GM12872 (cell line): Measurements from ENCODE around the gene MYH3.

Experiments used
- CTCF ChIP-seq: IDR thresholded peaks from 3 replicates; pipeline ENCODE4 v1.5.1; 2011; ENCODE audit warnings: low read depth, mild to moderate bottlenecking, low read length, moderate library complexity; ENCODE audit not compliant: insufficient read depth

MYH3 gene

GRCh38 chr17:10621397-10621796 lies 35.7 kb downstream of the MYH3 start:
- no peak for TF ChIP-seq CTCF

GRCh38 chr17:10620823-10621222 lies 36.3 kb downstream of the MYH3 start:
- no peak for TF ChIP-seq CTCF

- peak; percentile 93 for TF ChIP-seq CTCF
Measured at GRCh38 chr17:10618202-10618635, 38.9 kb downstream of the MYH3 start.

- no peak for TF ChIP-seq CTCF
Measured at GRCh38 chr17:10617120-10617505, 40.0 kb downstream of the MYH3 start.

- peak; percentile 99 for TF ChIP-seq CTCF
Measured at GRCh38 chr17:10616502-10617119, 40.5 kb downstream of the MYH3 start.

- TF ChIP-seq CTCF = peak; percentile 81
Measured at GRCh38 chr17:10614536-10615155, 42.5 kb downstream of the MYH3 start.

- no peak for TF ChIP-seq CTCF
Measured at GRCh38 chr17:10613775-10614513, 43.2 kb downstream of the MYH3 start.
